COR-L47 (cell line): ENCODE results near the gene LRRC47.

Experiments used
- DNase-seq: peaks from one replicate; lab custom pipeline; 2025; lab: John Stamatoyannopoulos, UW

Gene LRRC47

DNA sequence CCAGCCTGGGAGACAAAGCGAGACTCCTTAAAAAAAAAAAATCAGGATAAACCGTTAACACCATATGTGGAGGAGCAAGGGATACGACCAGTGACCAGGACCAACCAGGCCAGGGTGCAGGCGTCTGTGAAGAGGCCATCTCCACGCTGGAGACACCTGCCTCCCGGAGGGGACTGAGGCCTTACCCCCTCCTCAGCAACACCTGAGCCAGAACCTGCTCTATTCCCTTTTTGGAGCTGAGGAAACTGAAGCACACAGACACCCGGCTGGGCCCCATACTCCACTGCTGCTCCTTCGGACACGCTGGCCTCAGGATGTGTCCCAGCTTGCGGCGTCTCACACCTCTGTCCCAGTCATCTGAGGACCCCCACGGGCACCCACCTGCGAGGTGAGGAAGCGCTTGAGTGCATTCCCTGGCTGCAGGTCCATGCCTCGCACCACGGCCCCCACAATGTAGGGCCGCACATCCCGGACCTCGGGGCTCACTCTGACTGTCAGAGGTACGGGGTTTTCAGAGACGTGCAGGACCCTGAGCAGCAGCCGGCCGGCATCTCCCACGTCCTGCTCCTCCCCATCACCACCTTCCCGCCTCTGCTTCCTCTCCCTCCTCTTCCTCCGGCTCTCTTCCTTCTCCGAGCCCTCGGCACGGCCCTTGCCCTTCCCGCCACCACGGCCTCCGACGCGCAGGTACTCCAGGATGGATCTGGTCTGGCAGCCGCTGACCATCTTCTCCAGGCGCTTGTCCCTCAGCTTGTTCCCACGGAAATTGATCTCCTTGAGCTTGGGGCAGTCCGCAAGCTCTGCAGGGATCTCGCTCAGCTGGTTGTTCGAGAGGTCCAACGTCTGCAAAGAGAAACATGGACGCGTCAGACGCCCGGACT, 9.6 kb downstream of the LRRC47 start:
- DNase-seq, result no peak

DNA sequence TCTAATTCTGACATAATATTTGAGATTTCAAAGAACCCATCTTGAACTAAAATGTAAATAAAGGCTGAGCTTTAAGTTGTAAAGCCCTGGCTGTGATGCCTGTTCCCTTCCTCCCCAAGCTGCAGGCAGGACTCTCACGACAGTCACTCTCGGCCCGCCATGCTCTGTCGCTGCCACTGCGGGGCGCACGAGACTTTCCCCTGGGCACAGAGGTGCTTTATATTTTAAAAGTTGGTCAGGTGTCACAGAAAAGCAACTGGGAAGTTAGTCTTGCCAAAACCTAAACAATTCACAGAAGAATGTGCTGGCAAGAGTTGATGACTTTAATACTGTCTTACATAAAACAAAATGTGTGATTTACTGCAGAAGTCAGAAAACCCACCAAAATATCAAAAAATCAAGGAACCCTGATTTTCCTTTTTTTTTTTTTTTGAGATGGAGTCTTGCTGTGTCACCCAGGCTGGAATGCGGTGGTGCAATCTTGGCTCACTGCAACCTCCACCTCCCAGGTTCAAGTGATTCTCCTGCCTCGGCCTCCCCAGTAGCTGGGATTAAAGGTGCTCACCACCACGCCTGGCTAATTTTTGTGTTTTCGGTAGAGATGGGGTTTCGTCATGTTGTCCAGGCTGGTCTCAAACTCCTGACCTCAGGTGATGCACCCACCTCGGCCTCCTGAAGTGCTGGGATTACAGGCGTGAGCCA, 10.7 kb downstream of the LRRC47 start:
- DNase-seq, result no peak

DNA sequence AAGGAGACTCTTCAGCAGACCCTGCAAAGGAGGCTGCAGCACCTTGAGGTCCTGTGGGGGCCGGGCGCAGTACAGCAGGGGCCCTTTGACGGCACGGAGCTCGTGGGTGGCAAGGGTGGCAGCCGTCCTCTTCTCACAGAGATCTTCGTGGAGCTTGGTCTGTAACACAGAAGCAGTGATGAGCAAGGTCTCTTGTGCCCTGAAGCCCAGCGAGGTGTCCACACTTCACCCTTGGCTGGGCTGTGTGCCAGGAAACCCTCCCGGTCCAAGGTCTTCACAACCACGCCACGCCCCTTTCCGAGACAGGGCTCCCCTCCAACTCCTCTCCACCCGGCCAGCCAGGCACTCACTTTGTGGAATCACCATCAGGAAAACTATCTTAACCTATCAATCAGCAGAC, 11.3 kb downstream of the LRRC47 start:
- no peak for DNase-seq

DNA sequence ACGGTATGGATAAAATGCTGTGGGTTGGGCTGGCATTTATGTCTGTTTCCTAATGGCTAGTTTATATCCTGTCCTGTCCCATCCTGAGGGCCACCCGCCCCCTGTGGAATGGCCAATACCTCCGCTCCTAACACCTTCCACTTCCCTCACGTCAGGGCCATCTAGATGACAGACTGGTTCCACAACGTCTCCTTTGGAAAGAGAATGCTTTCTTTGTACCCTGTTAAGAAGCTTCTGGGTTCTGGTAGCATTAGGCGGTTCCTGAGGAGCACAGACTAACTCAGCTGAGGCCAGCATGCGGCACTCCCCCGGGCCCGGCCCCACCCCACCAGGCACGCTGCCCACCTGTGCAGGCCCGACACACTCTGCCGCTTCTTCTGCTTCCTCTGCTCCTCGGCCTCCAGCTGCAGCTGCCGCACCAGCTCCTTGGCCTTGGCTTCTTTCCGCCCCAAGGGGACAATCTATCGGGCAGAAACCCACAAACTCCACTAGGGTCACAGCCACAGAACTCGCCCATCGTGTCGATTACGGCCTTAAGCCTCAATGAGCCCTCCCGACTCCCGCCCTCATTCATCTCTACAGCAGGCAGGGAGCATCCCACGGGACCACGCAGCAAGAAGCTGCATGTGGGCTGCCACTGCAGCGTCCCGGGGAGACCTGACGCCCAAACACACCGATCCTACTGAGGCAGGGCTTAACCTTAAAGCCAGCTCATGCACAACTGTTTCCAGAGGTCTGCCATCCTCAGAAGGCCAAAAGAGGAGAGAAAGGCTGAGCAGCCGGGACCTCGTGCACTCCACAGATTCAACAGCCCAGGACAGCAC, 12.4 kb downstream of the LRRC47 start:
- DNase-seq, result no peak

DNA sequence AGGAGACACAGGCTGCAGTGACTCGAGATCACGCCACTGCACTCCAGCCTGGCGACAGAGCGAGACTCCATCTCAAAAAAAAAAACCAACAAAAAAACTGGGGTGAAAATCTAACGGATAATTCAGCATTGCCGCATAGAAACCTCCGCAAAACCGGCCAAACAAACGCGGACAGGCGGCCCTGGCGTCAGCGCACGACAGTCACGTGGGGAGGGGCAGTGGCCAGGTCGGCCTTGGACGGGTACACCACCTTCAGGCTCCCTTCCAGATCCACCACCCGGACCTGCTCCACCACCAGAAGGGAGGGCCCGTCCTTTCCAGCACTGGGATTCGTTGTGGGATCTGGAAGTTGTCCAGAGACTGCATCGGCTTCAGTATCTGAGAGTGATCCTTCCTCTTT, 15.4 kb downstream of the LRRC47 start:
- DNase-seq, result no peak

DNA sequence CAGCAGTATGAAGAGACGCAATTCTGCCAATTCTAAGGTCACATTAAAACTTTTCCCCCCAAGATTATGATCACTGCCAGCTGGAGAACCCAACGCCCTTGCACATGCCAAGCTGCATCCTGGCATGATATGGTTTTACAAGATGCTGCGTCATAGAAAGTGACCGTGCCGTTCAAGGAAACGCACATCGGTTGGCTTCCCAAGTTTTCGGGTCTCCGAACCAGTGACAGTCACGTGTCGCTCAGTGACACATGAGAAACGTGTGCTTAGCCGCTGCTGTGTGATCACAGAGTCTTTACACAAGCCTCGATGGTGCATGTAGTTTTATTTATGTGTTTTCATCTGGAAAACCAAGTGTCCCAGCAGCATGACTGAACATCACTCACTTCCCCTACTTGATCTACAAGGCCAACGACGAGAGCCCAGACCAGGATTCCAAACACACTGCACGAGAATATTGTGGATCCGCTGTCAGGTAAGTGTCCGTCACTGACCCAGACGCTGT, 16.3 kb downstream of the LRRC47 start:
- no peak for DNase-seq

DNA sequence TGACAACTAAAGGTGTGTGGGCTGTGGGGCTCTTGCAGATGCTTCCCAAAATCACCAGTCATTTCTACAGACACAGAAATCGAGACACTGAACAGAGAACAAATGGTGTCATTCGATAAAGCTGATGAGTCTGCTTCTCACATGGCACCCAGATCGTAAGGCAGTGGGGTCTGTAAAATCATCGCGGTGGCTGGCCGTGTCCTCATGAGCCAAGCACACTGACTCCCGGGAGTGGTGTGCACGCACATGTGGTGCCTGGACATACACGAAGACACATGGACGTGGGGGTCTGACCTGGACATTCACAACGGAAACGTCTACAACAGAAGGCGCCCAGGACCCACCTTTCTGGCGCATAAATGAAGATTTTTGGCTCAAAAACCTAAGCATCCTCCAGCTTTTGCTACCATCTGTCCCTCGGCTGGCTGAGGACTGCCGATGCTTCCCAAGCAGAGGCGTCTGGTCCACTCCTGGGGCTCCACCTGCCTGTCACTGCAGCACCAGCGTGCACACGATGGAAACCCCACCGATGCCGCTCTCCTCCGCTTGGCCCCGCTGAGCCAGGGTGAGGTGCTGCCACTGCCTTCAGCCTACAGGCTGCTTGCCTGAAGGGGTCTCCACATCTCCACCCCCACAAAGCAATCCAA, 16.9 kb downstream of the LRRC47 start:
- DNase-seq, result no peak

DNA sequence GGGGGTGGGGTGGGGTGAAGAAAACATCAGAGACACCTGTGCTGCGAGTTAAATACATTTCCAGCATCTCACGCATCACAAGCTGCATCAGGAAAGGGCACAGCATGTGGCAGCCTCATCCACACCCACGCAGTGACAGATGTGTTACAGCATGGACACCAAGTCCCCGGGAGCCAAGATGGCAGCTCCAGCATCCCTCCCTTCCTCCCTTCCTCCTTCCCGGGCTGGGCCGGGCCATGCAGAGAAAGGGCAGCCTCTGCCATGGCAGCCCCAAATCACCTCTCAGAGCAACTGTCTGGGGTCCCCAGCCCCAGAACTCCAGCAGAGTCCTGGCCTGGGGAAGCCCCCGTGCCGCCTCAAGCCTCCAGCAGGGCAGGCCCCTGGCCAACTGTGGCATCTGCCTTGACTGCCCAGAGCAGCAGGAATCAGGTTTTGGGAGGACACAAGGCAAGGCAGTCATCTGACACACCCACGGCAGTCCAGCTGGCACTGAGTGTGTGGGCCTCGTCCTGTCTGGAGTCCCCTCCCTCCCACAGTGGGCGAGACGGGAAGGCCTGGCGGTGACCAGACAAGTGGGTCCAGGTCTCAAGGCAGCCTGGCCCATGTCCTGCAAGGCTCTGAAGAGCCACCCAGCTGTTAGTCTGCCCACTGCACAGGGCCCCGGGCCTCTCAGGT, 17.6 kb downstream of the LRRC47 start:
- DNase-seq, result no peak

DNA sequence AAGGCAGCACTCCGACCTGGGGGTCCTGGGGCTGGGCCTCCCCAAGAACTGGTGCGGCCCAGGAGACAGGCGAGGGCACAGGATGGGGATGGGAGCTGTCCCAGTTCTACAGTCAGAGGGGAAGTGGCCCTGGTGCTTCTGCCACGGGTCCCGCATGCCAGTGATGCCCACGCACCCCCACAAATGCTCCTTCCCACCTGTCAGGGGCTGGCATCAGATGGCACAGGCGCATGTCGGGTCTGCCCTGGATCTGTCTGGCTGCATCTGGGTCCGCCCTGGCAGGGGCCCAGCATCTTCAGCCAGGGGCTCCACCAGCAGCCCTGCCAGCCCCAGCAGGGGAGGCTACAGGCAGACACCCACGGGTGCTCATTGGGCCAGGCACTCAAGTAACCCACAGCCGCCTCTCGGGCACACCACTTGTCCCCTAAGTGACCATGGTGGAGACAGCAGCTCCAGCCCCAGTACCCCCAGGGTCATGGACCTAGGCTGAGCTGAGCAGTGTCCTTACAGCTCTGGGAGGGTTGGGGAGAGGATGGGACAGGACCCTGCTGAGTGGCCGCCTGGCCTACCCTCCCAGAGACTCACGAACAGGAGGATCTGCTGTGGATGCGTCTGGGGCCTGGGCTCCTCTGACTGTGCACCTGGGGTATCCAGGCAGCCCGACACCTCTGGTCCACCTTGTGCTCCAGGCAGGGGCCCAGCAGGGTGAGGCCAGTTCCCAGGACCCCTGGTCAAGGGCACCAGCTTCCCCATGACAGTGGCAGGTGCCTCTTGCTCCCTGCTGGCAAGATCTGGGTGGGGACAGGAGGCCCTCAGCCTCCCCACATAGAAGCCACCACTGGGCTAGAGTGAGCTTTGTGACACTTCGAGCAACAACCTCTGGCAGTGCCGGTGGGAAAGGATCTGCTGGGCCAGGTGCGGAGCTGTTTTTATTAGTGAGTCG, 18.4 kb downstream of the LRRC47 start:
- no peak for DNase-seq

DNA sequence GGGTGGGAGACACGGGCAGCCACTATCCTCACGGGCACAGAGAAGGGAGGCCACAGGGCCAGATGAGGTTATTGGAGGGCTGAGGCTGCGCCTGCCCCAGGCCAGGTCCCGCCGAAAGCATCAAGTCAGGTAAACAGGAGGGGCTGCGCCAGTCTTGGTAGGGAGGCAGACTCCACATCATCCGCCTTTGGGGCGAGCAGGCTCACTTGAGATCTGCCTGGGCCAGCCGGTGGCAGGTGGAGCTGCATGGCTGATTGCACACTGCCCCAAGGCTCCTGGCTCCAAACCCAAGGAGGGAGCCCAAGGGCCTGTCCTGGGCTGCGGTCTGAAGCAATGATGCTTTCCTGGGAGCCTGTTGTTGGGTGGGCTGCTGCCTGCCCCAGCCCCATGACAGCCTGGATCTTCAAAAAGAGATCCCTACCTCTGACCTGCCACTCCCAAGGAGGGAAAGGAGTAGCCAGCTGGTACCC, 19.2 kb downstream of the LRRC47 start:
- DNase-seq, result no peak

DNA sequence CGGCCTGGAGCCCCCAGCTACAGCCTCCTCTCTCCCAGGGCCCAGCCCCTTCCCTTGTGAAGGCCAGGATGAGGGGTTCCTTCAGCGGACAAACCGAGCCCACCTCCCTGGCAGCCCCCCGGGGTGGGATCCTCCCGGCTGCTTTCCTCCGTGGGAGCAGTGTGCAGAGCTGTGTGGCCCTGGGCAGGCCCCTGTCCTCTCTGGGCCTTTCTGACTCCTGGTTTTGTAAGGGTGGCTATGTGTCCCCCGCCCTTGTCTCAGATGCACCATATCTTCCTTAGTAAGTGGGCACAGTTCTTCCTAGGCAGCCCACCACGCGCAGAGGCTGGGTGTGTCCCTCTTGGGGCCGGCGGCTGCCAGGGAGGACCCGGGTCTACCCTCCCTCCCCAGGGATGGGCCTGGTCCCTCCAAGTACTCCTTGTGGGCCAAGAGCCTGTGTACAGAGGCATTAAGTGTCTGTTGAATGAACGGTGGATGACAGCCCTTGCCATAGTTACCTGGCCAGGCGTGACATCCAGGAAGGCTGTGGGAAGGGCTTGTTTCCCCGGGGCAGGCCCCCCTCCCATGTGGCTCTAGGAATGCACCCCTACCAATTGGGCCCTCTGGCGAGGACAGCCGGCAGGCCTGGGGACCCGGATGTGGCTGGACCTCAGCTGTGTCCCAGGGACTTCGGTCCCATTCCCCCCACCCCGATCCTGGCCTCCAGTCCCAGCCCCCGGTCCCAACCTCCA, 19.9 kb downstream of the LRRC47 start:
- DNase-seq, result no peak

DNA sequence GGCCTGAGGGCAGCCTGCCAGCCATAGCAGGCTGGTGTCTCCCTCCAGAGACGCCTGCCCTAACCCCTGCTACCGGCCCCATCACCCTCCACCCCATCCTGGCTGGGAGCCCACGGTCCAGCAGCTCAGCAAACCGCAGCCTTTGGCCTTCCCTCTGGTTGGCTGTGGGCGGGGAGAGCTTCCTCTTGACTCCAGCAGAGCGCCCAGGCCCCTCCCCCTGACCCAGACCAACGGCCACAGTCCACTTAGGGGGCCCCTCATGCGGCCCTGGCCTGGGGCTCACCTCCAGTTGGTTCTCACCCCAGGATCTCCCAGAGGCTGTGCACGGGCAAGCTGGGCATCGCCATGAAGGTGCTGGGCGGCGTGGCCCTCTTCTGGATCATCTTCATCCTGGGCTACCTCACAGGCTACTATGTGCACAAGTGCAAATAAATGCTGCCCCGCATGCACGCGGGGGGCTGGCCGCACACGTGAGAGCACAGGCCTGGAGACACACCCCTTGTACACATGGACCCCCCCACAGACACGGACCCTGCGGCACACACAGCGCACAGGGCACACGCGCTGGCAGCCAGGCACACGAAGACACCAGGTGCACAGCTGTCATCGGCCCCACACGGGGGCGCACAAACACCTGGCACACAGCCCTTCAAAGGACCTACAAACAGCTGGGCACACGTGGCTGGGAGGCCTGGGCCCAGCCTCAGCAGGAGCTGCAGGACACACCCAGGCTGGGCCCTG, 20.6 kb downstream of the LRRC47 start:
- peak; percentile 89 for DNase-seq

DNA sequence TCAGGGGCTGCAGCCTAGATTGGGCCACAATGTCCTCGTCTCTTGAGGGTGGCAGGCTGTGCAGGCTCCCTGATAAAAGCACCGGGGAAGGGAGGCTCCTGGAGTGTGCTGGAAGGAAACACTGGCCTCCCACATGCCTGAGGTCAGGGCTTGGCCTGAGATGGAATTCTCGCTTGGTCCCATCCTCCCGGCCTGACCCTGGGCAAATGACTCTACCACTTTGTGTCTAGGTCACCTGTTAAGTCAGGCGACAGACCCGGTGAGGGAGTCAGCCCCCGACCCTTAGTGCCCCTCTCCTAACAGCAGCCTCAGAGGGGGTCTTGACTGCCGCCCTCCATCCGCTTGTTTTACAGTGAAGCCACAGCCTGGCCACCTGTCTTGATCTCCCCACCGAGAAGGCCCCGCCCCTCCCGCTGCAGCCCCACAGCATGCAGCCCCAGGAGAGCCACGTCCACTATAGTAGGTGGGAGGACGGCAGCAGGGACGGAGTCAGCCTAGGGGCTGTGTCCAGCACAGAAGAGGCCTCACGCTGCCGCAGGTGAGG, 21.3 kb downstream of the LRRC47 start:
- no peak for DNase-seq

DNA sequence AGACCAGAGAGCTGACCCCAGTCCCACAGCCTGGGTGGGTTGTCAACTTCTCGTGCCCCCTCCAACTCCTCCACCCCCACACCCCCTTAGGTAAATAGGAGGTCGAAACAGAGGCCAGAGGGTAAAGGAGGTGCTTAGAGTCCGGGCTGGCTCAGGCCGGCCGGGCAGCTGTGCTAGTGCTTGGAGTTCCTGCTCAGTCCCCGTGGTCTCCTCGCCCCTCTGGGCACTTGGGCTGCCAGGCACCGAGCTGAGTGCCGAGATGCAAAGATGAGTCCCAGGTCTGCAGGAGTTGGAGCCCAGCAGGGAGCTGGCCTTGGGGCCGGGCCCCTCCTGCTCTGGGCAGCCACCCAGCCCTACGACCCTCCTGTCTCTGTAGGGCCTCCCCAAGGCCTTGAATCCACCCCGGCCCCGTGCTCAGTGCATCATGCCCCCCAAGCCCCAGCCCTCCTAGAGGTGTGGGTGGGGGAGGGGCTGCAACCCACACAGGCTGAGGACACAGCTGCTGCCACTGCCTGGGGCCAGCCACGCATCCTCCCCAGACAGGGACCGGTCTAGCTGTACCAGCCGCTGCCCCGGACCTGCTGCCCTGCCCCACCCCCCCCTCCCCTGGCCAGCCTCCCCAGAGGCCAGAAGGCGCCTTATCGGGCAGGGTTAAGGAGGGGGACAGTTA, 21.9 kb downstream of the LRRC47 start:
- no peak for DNase-seq

DNA sequence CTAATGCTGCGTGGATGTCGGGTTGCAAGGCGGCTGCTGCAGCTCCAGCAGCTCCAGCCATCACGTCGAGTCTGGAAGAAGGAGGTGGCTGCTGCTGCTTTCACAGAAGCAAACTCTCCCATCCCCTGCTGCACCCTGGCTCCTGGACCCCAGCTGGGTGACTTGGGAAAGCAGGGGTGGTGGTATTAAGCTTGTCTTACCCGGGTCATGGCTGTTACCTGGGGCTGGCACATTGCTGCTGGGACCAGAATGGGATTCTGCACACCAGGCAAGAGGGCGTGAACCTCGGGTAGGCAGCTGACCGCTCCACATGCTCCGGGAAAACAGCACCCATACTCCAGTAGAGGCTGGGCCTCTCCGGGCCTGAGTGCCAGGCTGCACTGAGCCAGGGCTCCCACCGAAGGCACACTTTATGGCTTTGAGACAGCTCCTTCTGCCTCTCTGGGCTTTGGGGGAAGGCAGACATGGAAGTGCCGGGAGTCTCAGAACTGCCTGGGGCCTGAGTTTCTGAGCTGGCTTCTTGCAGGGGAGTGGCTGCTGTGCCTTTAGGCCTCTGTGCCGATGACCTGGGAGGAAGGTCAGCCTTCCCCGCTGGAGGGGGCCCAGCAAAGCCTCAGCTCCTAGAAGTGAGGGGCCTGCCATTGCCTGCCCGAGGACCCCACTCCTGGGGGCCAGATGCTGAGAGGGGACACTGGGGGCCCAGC, 22.6 kb downstream of the LRRC47 start:
- no peak for DNase-seq

DNA sequence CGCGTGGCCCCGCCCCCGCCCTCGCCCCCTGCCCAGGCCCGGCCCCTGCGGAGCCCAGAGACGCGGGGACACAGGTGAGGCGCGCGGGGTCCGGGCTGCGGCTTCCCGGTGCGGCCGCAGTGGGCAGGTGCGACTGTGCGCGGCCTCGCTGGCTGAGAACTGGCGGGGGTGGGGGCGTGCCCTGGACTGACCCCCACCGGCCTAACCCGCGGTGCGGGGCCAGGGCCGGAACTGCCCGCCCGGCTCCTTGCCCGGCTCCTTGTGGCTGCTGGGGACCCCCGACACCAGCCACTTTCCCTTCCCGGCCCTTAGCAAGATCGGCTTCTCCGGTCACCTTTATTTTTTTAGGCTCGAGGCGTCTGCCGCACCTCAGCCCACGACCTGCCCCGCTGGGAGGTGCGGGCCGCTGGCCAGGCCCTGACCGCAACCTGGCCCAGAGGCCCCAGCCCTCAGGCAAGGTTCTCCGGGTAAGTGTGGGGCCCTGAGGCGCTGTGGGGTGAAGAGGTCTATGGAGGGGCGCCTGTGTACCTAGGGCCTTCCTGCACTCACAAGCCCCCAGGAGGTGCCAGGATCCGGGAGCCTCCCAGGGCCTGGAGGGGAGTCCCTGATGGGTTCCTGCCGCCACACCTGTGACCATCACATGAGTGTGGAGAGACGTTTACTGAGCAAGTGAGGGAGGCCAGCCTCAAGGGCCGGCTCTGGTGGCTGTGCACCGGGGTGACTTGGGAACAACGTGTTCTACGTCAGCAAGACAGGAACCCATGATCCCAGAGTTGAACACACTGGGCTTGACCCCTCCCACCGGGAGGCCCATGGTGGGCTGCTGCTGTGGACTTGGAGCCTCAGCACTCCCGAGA, 23.4 kb downstream of the LRRC47 start, which contains the start of gene SMIM1:
TSS of gene SMIM1 (plus strand) at position 35 of the 857 bp plus-strand sequence. CDS start 2,625 bp downstream, outside the sequence.
- DNase-seq, result no peak
